Stomach (tissue), 4 donors: ENCODE data around the gene TFF1.

Experiments used
- CTCF ChIP-seq, 7 experiments: fragments of 450-650 bp in 4 of 7; fragments of 200-600 bp in 3 of 7; sonication (generic) in 3 of 7; IDR thresholded peaks; one replicate each; pipeline ENCODE4 v1.5.1; 2016 to 2019; ENCODE audit warnings: antibody characterized with exemption in 7 of 7, control low read depth in 2 of 7, mild to moderate bottlenecking in 1 of 7
- EP300 ChIP-seq: sonication (generic); formaldehyde crosslinking; IDR thresholded peaks from one replicate; pipeline ENCODE4 v1.6.1; 2017; ENCODE audit warnings: antibody characterized with exemption
- POLR2A ChIP-seq, 4 donors: fragments of 450-650 bp; IDR thresholded peaks; one replicate each; pipeline ENCODE4 v1.6.1; 2016; ENCODE audit warnings: antibody characterized with exemption in 4 of 4, control low read depth in 2 of 4, mild to moderate bottlenecking in 1 of 4, moderate library complexity in 1 of 4
- POLR2AphosphoS5 ChIP-seq, 3 donors: sonication (generic); formaldehyde crosslinking; IDR thresholded peaks; one replicate each; pipeline ENCODE4 v1.6.1; 2016; ENCODE audit warnings: antibody characterized with exemption in 3 of 3

- TF ChIP-seq POLR2A (IDR thresholded peaks at IDR 0.05) (no peak), POLR2AphosphoS5 (IDR thresholded peaks at IDR 0.05) (no peak), EP300 (no peak), CTCF (IDR thresholded peaks at IDR 0.05) (no peak)
These were observed 22.8 kb downstream of the TFF1 start for GRCh38 chr21:42343556-42343955.
